GM10248 (cell line): ENCODE measurements around the gene CEP68.

ENCODE experiments used
- CTCF ChIA-PET: fragments of 300-600 bp; sonication (Branson Sonifier 250); formaldehyde crosslinking; extraction: SDS; loops from one replicate; lab custom pipeline; 2021; ENCODE audit warnings: antibody characterized with exemption; lab: Yijun Ruan, JAX
- POLR2A ChIA-PET: fragments of 350-650 bp; sonication (Branson Sonifier 250); formaldehyde crosslinking; extraction: SDS; loops from one replicate; lab custom pipeline; 2020; ENCODE audit warnings: antibody characterized with exemption; lab: Yijun Ruan, JAX
- DNase-seq: peaks from one replicate; pipeline ENCODE4 v3.0.0; 2012; ENCODE audit errors: extremely low spot score
- TF ChIP-seq, protein P1 (sequence below): IDR thresholded peaks from 2 replicates; pipeline ENCODE4 v1.5.1; 2012; ENCODE audit warnings: mild to moderate bottlenecking, low read depth; ENCODE audit errors: extremely low read depth, missing control alignments, control extremely low read depth

The CEP68 gene

DNA sequence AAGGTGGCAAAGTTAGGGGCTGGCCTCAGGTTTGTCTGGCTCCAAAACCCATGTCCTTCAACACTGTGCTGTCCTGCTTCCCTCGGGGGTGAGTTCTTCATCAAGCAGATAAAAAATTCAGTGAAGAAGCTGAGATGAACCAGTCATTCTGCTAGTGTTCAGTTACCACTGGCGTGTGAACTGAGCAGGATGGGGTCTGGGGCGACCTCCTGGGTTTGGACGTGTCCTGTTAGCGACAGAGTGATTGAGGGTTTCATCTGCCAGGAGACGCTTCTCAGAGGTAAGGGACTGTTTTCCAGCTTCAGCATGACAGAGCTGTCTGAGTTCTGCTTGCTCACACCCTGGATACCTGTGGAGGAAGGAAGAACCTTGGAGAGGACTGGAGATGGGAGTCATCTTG is 14.6 kb downstream of the CEP68 start:
- TF ChIP-seq, protein P1, sequence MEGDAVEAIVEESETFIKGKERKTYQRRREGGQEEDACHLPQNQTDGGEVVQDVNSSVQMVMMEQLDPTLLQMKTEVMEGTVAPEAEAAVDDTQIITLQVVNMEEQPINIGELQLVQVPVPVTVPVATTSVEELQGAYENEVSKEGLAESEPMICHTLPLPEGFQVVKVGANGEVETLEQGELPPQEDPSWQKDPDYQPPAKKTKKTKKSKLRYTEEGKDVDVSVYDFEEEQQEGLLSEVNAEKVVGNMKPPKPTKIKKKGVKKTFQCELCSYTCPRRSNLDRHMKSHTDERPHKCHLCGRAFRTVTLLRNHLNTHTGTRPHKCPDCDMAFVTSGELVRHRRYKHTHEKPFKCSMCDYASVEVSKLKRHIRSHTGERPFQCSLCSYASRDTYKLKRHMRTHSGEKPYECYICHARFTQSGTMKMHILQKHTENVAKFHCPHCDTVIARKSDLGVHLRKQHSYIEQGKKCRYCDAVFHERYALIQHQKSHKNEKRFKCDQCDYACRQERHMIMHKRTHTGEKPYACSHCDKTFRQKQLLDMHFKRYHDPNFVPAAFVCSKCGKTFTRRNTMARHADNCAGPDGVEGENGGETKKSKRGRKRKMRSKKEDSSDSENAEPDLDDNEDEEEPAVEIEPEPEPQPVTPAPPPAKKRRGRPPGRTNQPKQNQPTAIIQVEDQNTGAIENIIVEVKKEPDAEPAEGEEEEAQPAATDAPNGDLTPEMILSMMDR: no peak
- DNase-seq: no peak
- ChIA-PET CTCF (interaction anchor here (0.6 to 2.9 kb wide), 9 partner anchors 13 to 116 kb away, joined by 3 to 13 read pairs (median 3); partner anchors contain the start of gene RAB1A), POLR2A (interaction anchor here (0.7 to 1.4 kb wide), 2 partner anchors 15 to 41 kb away, joined by 3 to 5 read pairs; partner anchors contain the start of gene CEP68)

DNA sequence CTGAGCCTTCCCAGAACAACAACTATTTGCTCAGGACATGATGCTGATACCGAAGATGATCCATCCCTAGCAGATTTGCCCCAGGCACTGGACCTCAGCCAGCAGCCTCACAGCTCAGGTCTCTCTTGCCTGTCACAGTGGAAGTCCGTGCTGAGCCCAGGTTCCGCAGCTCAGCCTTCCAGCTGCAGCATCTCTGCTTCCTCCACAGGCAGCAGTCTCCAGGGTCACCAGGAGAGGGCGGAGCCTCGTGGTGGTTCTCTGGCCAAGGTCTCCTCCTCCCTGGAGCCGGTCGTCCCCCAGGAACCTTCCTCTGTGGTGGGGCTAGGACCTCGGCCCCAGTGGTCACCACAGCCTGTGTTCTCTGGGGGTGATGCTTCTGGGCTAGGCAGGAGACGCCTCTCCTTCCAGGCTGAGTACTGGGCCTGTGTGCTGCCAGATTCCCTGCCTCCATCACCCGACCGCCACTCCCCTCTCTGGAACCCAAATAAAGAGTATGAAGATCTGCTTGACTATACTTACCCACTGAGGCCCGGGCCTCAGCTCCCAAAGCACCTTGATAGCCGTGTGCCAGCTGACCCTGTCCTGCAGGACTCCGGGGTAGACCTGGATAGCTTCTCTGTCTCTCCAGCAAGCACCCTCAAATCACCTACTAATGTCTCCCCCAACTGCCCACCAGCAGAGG is 15.4 kb downstream of the CEP68 start:
- TF ChIP-seq, protein P1: no peak
- POLR2A ChIA-PET: interaction anchor here (1.4 kb wide), 1 partner anchor 16 kb away, joined by 5 read pairs; the partner anchor contains the start of gene CEP68
- CTCF ChIA-PET: interaction anchor here (0.6 to 3.1 kb wide), 10 partner anchors 11 to 116 kb away, joined by 3 to 13 read pairs (median 3); partner anchors contain the start of gene RAB1A
- no peak for DNase-seq

DNA sequence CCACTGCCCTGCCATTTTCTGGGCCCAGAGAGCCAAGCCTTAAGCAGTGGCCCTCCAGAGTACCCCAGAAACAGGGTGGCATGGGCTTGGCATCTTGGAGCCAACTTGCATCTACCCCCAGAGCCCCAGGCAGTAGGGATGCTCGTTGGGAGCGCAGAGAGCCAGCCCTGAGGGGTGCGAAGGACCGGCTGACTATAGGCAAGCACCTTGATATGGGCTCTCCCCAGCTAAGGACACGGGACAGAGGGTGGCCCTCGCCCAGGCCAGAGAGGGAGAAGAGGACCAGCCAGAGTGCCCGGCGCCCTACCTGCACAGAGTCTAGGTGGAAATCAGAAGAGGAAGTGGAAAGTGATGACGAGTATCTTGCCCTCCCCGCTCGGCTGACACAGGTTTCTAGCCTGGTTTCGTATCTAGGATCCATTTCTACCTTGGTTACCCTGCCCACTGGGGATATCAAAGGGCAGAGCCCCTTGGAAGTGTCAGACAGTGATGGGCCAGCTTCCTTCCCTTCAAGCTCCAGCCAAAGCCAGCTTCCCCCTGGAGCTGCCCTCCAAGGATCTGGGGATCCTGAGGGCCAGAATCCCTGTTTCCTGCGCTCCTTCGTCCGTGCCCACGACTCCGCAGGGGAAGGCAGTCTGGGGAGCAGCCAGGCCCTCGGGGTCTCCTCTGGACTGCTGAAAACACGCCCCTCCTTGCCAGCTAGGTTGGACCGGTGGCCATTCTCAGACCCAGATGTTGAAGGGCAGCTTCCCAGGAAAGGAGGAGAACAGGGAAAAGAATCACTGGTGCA is 16.2 kb downstream of the CEP68 start:
- TF ChIP-seq, protein P1: no peak
- peak; percentile 47 for DNase-seq
- ChIA-PET CTCF (interaction anchor here (1.0 to 4.0 kb wide), 4 partner anchors 7 to 115 kb away, joined by 3 to 30 read pairs (median 8); no protein-coding TSS in a partner anchor), POLR2A (no interaction called here)

DNA sequence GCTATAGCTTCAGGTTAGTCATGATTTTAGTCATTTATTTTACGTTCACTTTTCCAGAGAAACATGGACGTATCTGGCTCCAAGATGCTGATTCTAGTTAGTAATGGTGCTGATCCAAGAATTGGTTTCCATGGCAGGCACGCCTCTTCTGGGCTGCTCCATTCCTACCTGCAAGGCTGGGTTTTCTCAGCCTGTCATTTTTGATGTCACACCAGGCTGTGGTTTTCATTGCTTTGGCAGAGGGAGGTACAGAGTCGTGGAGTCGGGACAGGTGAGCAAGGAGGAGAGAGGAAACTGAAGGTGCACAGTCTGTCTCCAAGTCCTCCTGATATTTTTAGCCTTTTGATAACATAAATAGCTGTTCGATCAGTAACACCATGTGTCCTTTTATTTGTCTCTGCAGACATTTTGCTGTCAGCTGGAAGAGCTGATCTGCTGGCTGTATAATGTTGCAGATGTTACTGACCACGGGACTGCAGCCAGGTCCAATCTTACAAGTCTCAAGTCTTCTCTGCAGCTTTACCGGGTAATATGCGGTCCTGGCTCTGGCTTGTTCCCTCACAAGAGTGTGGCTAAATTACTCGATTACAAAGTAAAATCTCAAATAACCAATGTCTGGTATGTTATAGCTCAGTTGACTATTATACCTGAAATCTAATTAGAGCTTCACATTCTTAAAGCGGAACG is 17.8 kb downstream of the CEP68 start:
- CTCF ChIA-PET: interaction anchor here (0.6 to 4.0 kb wide), 5 partner anchors 8 to 500 kb away, joined by 3 to 30 read pairs (median 3); no protein-coding TSS in a partner anchor
- TF ChIP-seq, protein P1: no peak
- POLR2A ChIA-PET: no interaction called here
- no peak for DNase-seq

DNA sequence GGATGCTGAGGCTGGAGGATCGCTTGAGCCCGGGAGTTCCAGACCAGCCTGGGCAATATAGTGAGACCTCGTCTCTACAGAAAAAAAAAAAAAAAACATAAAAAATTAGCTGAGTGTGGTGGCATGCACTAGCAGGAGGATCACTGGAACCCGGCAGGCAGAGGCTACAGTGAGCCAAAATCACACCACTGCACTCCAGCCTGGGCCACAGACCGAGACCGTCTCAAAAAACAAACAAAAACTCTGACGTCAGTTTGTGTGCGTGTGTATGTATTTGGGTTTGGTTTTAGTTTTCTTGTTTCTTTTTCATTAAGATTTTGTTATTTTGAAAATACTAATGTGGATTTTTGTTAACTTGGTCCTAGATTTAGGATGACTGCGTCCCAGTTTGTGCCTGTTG is 19.0 kb downstream of the CEP68 start:
- ChIA-PET CTCF (interaction anchor here (1.0 to 4.0 kb wide), 5 partner anchors 10 to 158 kb away, joined by 3 to 30 read pairs (median 5); no protein-coding TSS in a partner anchor), POLR2A (interaction anchor here (0.7 kb wide), 1 partner anchor 156 kb away, joined by 6 read pairs; no protein-coding TSS in a partner anchor)
- TF ChIP-seq, protein P1: no peak
- DNase-seq: no peak
